Measurements from ENCODE around the gene PHYKPL. TPM values are rescaled to one million over a fixed set of nuclear protein-coding genes. Genes with fewer than 3 reads are reported as not detected.
"Not testable (repeated sequence)": the region's sequence is repeated elsewhere in the genome, so short reads cannot be mapped to it uniquely, and the experiment has no call there.

PHYKPL gene
- total RNA-seq, 1 donor from 2014 or later = 28.4 TPM

DNA sequence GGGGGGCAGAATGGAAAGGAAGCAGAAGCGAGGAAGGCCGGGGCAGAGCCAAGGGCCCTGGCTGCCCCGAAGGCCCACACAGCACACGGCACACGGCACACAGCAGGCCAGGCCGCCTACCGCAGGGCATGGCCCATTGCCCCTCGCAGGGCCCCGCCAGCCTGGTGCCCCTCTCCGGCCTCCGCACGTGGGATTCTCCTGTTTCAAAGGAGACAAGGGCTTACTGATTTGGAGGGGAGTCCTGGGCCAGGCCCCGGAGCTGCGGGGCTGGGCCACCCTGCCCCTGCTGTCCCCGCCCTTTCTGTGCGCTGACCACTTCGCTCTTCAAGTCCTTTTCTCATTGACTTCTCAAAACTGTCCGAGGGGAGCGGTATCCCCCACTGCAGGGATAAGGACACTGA is 7.7 kb upstream of the PHYKPL start:
- no peak for DNase-seq (ENCODE audit: low read depth in 2 of 2)

DNA sequence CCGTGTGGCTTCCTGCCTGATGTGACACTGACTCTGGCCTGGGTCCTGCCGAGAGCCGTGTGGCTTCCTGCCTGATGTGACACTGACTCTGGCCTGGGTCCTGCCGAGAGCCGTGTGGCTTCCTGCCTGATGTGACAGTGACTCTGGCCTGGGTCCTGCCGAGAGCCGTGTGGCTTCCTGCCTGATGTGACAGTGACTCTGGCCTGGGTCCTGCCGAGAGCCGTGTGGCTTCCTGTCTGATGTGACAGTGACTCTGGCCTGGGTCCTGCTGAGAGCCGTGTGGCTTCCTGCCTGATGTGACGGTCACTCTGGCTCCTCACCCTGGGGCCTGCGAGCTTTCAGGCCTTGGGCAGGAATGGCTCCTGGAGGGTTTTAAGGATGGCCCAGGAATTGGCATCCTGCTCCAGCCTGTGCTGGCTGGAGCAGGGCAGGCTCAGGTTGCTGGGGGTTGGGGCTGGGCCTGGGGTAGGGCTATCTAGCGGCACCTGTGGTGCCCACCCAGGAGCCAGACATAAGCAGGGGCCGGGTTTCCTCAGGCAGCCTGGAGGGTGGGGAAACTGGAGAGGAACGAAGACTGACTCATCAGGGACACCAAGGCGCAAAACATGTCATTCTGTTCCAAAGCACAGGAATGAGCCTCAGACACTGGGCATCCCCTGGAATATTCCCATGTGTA is 7.2 kb upstream of the PHYKPL start:
- DNase-seq (ENCODE audit: low read depth in 2 of 2) = peak in 1 of 2 donors; percentile 44

DNA sequence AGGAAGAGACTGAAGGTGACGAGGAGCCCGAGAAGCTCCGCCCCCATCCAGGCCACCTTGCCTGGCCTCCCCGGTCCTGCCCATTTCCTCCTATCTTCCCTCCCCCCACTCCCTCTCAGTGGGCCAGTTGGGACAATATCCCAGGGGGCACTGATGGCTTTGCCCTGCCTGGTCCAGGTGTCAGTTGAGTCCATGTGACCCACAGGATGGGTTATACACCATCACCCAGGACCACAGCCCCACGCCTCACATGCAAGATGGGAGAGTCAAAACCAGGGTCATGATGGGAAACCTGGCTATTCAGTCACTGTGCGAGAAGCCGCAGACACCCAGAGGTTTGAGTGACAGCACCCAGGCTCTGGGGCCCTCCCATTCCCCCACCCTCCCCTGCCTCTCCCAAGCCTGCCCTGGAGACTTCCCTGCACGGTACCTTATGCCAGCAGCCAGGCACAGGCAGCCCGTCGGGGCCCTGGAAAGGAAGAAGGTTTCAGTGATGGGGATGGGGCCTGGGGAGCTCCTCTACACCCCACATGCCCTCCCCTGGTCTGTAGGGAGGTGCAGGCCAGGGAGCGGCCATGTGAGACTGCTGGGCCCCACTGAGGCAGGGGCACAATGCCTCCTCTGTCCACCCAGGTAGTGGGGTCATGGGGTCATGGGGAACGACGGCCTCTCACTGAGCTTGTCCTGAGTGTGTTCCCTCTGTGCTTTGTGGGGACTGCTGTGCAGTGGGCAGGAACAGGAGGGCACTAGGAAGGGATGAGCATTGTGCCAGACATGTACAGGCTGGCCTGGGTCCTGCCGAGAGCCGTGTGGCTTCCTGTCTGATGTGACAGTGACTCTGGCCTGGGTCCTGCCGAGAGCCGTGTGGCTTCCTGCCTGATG is 6.3 kb upstream of the PHYKPL start:
- DNase-seq (ENCODE audit: low read depth in 2 of 2) = no peak

DNA sequence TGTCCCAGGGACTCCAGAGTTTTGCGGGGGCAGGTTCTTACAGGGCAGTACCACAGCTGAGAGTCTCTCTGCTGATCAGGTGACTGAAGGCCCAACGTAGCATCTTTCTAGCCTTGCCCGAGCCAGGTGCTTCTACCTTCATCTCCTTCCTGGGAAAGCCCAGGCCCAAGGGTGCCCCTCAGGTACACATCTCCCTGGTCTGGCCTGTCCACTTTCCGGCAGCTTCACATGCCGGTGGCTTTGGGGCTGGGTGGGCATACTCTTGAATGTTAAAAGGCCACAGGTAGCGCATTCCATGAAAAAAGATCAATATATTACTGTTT is 5.7 kb upstream of the PHYKPL start:
- DNase-seq (ENCODE audit: low read depth in 2 of 2) = no peak

DNA sequence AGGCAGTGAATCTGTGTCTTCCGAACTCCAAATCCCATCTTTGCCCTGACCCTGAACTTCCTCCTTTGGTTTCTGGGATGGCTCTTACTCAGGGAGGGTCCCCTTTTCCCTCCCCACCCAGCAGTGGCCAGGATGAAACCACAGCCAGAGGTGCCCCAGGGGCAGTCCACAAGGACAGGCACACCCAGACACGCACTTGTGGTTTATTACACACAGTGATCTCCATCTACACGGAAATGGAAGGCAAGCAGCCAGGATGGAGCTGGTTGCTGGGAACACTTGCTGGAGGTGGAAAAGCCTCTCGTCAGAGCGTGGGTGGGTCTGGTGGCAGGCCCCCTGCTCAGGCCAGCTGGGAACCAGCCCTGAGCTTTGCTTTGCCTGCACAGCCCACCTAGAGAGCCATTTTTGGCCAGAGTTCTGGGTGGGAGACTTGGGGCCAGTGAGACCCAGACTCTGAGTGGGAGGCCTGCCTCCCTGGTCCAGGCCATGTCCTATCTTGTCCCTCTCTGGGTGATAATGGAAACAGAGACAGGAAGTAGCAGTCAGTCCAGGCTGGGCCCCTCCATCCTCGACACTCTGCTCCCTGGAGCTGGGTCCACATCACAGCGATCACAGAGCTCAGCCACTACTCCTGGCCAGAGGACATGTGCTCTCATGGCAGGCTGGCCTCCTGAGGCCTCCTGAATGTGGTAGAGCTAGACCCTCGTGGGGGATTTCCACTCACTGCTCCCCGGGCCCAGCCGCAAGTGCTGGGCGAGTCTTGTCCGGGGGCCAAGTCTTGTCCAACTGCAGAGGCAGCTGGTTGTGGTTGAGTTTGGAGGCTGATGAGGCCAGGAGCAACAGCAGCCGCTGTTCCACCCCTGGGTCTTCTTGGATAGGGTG is 5.1 kb upstream of the PHYKPL start:
- DNase-seq (ENCODE audit: low read depth in 2 of 2) = no peak

DNA sequence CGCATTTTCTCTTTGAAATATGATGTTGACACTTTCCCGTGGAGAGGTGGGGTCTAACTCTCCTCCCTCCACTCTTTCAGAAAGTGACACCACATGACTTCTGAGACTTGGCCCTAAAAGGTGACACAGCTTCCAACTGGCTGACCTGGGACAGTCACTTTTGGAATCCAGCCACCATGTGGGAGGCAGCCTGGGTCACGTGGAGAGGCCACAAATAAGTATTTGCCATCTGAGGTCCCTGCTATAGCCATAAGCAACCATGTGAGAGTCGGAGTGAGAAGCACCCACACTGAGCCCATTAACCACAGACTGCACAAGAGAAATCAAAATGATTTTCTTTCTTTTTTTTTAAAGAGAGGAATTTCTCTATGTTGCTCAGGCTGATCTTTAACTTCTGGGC is 4.1 kb upstream of the PHYKPL start:
- no peak for DNase-seq (ENCODE audit: low read depth in 2 of 2)

DNA sequence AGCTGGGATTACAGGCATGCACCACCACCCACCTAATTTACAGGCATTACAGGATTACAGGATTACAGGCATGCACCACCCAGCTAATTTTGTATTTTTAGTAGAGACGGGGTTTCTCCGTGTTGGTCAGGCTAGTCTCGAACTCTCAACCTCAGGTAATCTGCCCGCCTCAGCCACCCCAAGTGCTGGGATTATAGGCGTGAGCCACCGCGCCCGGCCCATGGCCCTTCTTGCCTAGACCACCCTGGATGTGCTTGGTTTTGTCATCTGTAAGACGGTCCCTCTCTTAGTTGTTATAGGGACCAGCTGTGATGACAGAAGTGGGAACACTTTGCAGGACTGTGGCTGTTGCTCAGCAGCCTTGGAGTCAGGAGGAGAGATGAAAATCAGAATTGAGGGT is 3.5 kb upstream of the PHYKPL start:
- DNase-seq (ENCODE audit: low read depth in 2 of 2) = no peak

DNA sequence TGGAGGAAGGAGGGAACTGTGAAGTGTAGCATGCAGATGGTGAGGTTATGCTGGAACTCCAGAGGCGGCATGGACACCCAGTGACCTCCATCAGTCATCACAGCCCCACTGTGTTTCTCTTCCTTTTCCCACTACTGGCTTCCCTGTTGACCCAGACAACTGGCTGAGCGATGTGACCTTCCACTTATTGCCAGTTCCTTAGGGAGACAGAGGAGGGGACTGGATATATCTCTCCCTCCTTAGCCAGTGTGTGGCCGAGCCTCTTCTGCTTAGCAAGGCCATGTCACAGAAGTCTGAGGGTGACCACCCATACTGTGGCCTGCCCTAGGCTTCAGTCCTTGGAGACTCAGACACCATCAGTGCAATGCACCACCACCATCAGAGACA is 3.0 kb upstream of the PHYKPL start:
- DNase-seq (ENCODE audit: low read depth in 2 of 2) = no peak

DNA sequence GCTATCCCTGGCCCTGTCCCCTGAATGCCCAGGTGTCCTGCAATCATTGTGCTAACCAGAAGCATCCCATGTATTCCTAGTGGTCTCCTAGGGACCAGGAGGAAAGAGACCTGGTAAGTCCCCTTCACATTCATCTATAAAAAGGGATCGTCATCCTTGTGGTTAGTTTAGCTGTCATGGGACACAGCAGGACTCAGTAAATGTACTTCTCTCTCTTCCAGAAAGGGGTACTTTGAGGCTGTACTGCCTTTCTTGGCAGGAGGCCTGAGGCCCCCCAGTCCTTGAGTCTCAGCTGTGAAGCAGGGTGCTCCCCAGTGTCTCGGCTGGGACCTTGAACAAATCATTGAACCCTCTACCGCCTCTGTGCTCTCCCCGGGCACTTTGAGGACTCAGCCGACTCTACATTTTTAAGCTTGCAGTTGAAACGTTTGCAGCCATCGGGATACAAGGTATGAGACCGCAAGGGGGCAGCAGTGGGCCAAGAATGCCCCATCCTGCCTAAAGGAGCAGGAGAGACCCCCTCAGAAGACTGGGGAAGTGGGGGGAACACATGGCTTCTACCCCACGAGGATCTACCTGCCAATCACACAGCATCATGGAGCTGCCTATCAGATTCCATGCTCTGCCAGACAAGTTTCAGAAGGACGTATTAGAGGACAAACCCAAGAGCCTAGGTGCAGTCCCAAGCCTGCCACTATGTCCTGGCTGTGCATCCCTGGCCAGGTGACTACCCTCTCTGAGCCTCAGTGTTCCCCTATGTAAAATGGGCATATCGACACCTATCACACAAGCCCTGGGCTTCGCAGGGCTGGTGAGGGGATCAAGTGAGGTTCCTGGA is 2.4 kb upstream of the PHYKPL start:
- DNase-seq (ENCODE audit: low read depth in 2 of 2) = peak in 1 of 2 donors; percentile 62

DNA sequence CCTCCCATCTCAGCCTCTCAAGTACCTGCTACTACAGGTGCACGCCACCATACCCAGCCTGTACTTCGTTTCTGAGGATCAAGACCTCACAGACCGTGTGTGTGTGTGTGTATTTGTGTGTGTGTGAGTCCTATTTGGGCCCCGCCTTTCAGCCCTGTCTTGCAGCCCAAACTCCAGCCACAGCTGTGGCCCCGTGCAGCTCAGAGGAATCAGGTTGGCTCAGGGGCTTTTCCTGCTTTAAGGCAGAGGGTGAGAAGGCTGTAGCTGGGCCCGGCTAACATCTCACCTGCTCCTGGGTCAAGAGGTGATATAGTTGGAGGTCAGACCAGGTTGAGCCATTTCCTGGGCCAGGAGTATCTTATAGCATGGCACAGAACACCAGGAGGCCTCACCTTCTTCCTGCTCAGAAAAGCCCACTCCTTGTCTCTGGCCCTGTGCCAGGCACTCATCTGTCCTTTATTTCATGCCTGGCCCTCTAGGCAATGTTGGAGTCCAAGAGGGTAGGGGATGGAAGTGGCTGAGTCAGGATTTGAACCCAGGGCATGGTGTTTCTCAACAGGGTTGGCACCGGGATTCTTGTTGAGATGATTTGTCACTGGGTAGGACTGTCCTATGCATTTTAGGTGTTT is 1.6 kb upstream of the PHYKPL start:
- no peak for DNase-seq (ENCODE audit: low read depth in 2 of 2)

DNA sequence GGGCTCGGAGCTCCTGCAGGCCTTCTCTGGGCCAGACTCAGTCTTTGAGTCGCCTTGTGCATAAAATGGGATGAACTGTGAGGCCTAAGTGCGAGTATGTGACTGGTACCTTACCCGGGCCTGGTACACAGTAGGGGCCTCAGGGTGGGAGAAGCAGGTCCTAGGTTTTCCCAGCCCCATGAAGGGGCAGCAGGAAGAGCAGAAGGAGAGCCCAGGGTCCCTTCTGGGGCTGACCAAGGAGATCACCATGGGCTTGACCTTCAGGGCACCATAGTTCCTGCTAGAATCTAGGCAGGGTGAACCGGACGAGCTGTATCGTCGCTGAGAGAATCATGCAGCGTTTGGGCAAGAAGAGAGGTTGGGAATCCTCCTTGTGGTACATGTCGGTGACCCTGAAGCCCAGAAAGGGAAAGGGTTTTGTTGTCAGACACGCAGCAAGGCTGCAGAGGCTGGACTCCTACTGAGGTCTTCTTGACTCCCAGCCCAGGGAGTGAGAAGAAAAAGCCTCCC is 373 bp upstream of the PHYKPL start:
- DNase-seq (ENCODE audit: low read depth in 2 of 2) = no peak

DNA sequence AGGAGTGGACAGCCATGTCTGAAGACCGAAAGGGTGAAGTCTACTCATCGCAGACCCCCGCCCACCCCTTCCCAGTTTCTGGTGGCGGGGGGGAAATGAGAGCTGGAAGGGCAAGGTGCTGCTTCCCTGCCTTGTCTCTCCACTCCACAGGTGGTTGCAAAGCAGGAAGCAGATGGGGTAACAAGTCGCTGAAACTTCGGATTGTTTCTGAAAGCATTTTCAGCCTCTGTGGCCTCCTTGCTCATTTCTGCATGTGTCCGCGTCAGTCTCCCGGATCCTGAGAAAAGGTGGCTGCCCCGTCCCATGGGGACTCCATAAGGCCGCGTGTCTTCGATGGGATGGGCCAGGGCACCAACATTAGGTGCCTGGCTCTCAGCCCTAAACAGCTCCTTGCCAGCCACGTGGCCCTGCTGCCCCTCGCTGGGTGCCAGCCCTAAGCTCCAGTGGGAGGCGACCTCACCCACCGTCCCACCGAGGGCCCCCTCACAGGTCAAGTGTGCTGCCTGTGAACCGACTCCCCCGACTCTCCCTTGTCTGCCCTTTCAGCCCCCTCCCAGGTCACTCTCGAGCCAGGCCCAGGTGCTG is 971 bp downstream of the PHYKPL start:
- DNase-seq (ENCODE audit: low read depth in 2 of 2) = peak in 1 of 2 donors; percentile 12

DNA sequence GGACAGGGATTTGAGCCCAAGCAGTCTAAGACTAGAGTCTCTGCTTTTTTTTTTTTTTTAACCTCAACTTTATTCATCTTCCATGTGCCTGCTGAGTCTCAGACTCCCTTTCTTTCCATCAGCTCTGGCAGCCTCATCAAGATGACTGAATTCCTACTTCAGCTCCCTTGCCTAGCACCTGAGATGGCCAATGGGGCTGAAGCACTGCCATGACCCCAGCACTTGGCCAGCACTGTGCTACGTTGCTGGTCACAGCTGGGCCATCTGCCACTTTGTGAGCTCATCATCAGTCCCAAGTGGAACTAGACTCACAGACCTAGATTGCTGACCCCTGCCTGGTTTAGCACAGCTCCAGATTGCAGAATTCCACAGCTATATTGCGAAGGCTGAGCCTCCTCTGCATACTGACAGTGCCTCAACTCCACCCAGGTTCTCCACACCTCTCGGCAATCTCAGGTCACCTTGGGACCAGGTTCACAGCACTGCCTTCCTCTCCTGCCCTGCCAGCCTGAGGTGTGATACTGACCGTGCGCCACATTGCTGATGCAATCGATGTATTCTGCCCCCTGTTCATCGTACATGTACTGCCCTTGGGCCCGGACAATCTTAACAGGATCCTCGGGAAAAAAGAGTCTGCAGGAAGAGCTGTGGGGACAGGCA is 1.6 kb downstream of the PHYKPL start:
- DNase-seq (ENCODE audit: low read depth in 2 of 2) = no peak

DNA sequence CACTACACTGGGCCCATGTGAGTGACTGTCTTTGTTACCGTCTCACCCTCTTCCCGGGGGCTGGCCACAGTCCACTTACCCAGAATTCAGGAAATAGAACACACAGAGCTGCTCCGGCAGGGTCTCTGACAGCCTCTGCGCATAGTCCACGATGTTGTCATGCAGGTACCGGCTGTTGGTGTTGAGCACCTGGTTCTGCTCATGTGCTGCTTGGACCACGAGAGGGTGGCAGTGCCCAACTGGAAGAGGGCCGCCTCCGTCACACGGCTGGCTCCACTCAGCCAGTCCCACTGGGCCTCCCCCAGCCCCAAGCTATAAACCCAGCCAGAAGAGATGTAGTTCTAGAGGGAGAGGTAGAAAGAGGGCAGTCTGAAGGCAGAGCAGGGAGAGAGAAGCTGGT is 2.7 kb downstream of the PHYKPL start:
- DNase-seq (ENCODE audit: low read depth in 2 of 2) = no peak

DNA sequence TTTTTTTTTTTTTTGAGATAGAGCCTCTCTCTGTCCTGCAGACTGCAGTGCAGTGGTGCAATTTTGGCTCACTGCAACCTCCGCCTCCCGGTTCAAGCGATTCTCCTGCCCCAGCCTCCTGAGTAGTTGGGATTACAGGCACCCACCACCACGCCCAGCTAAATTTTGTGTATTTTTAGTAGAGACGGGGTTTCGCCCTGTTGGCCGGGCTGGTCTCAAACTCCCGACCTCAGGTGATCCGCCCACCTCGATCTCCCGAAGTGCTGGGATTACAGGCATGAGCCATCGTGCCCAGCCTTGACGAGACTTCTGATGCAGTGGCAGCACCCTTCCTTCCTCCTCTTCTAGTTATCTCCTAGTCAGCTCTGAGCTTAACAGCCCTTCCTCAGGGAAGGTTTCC is 3.5 kb downstream of the PHYKPL start:
- DNase-seq (ENCODE audit: low read depth in 2 of 2) = not testable (repeated sequence)

DNA sequence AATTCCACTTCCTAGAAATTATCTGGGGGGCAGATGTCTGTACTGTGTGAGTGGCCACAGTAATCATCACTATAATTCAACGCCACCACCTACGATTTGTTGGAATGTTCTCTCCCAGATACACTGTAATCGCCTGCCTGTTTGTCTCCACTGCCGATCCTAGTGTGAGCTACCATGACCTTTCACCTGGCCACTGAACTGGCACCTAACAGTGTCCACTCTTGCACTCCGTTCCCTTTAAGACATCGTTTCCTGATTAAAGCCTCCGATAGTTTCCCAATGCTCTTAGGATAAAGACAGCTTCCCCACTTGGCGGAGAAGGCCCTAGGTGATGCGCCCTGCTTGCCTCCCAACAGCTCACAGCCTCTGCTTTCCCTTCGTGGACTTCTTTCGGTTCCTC is 4.0 kb downstream of the PHYKPL start:
- no peak for DNase-seq (ENCODE audit: low read depth in 2 of 2)

DNA sequence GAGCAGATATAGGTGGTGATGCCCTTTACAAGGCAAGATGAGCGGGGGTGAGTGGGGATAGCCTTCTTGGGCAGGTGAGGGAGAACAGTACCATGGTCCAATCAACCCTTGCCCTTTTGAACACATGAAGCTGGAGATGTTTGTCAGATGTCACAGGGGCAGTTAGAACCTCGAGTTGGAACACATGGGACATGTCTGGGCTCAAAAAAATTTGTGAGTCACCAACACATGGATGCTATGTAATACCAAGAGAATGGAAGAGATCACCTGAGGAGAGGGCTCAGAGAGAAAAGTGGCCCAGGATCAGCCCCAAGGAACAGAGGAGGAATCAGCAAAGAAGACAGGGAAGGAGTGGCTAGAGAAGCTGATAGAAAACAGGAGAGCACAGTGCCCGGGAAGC is 4.7 kb downstream of the PHYKPL start:
- no peak for DNase-seq (ENCODE audit: low read depth in 2 of 2)

DNA sequence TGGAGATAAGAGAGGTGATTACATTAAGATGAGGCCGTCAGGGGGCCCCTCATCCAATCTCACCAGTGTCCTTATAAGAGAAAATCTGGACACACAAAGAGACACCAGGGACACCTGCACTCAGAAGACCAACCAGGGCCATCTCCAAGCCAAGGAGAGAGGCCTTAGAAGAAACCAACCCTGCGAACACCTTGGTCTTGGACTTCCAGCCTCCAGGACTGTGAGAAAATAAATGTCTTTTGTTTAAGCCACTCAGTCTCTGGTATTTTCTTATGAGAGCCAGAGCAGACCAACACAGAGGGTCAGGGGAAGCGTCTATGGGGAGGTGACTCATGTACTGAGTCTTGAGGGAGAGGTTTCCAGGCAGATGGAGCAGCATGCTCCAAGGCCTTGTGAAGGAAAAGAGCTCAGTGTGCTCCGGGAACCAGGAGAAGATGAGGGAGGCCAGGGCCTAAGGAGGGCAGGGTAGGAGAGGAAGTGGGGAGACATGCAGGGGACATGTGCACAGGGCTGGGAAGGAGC is 5.4 kb downstream of the PHYKPL start:
- DNase-seq (ENCODE audit: low read depth in 2 of 2) = no peak

DNA sequence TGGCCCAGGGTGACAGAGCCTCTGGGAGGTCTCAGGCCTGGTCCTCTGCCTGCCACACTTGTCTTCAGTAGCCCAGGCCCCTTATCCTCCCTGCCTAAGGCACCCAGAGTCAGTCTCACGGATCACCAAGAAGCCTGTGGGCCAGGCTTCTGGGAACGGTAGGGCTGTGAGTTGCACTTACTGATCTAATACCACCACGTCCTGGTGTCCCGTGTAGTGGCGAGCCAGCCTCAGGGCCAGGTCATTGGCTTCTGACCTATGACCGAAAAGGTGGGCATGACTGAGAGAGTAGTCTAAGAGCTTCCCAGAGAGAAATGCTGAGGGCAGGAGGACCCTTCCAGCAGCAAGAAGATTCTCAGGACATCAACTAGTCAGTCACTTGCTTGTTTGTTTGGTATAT is 7.4 kb downstream of the PHYKPL start:
- DNase-seq (ENCODE audit: low read depth in 2 of 2) = no peak
